Bone marrow (tissue), 2 donors: ENCODE results near the gene SPATC1L.

Experiments
- DNase-seq, 2 donors: peaks; one replicate each; lab custom pipeline; 2025; lab: John Stamatoyannopoulos, UW

Gene SPATC1L

GRCh38 chr21:46120301-46121285, 63.7 kb downstream of the SPATC1L start:
- DNase-seq = no peak

GRCh38 chr21:46119637-46120271, 64.5 kb downstream of the SPATC1L start:
- DNase-seq = no peak

- DNase-seq = no peak
Observed at GRCh38 chr21:46119144-46119636, 65.1 kb downstream of the SPATC1L start.

GRCh38 chr21:46118316-46119143, 65.7 kb downstream of the SPATC1L start:
- DNase-seq = no peak

GRCh38 chr21:46117586-46118315, 66.5 kb downstream of the SPATC1L start:
- no peak for DNase-seq

GRCh38 chr21:46116776-46117585, 67.3 kb downstream of the SPATC1L start:
- DNase-seq = no peak

- DNase-seq = no peak
Observed at GRCh38 chr21:46116189-46116775, 68.0 kb downstream of the SPATC1L start.

GRCh38 chr21:46115441-46116188, 68.6 kb downstream of the SPATC1L start:
- DNase-seq = no peak

- DNase-seq = no peak
Observed at GRCh38 chr21:46114963-46115362, 69.3 kb downstream of the SPATC1L start.

- no peak for DNase-seq
Observed at GRCh38 chr21:46113497-46114176, 70.6 kb downstream of the SPATC1L start.

- DNase-seq = no peak
Observed at GRCh38 chr21:46112725-46113215, 71.5 kb downstream of the SPATC1L start.

GRCh38 chr21:46111857-46112724, 72.2 kb downstream of the SPATC1L start:
- no peak for DNase-seq

- no peak for DNase-seq
Observed at GRCh38 chr21:46111193-46111571, 73.1 kb downstream of the SPATC1L start.
